NCI-H1694 (cell line): ENCODE data around the gene FANCI.

ENCODE experiments used
- DNase-seq: peaks from one replicate; lab custom pipeline; 2025; lab: John Stamatoyannopoulos, UW

Gene FANCI

DNA sequence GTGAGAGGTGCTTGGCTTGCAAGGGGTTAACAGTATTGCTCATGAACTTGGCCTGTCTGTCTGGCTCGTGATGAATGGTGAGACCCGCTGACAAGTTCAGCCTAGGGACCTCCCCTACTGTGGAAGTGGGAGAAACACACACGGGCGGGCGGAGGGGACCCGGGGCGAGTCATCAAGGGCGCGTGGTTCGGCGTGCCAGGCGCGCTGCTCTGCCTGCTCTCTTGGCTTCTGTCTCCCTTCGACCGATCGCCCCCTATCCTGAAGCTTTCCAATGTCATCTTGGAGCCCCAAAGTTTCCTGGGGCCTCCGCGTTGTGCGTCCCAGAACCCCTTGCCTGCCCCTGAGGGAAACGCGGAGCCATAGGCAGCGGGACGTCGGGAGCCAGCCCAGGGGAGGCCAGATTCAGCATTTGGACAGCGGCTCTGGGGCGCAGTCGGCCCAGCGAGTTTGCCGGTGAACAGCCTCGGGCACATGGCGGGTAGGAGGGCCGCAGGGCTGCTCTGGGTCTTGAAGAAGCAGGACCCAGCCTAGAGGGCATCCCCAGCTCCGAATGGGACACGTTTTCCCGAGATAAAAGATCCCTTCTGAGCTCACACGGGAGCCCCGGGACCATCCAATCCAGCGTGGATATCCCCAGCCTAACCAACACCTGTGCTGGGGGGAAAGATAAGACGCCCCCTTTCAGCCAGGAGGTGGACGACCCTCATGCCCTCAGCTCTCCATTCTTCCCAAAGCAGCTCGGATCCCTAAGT is 117.8 kb downstream of the FANCI start:
- peak; percentile 9 for DNase-seq

DNA sequence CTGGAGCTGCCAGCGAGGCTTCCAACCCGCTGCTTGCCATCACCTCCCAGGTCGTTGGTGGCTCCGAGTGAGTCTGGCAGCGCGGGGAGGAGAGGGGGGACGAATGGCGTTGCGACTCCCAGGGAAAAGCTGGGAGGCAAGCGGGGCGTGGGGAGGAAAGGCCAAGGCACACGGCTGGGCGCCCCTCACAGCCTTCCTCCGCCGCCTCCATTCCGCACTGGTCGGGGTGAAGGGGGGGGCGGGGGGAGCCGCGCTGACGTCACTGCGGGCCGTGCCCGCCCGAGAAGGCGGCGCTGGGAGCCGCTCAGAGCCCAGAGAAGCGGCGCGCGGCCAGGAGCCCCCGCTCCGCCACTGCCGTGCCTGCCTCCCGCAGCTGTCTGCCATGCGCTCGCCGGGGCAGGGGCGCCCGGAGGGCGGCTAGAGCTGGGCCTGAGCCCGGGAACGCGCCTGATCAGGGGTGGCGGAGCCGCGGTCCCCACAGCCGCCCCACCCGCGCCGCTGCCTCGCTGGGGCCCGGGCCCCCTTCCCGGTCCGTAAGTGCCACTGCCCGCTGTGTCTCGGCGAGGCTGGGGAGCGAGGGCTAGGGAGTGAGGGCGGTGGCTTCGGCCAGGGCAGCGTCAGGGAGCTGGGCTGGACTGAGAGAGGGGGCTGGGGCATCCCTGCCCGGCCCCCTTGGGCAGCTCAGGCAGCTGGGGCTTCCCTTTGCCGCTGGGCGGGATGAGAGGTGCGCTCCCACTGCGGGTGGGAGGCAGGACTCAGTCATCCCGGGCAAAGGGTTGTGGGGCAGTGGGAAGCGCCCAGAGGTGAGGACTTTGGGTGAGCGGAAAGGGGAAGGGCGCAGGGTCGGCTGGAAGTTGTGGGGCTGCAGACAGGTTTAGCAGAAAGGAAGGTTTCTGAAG is 118.7 kb downstream of the FANCI start:
- peak; percentile 60 for DNase-seq

DNA sequence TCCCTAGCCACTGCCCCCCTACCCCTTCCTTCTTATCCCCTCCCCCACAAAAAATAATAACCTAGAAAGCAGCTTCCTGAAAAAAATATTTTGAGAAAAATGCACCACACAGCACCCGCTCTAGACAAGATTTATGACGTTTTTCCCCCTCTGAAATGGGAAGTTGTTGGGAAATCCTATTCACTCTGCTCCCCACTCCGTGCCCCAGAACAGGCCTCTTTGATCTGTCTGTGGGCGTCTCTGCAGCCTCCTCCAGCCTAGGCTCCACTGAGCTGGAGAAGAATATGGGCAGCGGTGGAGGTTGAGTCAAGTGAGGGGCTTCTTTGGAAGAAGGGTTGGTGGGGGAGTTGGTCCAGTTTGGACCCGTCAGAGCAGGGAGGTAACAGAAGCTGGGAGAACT is 119.4 kb downstream of the FANCI start:
- DNase-seq = no peak

DNA sequence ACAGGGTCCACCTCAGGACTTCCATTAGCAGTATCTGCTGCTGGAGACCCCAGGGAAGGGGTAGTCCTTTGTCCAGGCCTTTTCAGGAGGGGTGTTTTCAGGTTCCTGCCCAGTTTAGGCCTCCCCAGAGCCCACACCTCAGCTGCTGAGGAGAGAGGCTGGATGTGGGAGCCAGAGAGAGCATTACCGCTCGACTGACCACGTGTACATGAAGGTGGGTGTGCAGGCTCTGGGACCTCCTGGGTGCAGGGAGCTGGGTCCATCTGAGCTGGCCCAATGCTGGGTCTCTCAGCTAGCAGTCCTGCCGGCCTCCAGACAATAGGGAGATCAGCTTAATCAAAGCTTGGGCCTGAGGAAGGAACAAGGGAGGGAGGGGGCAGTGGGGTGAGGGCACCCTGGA is 120.0 kb downstream of the FANCI start:
- no peak for DNase-seq

DNA sequence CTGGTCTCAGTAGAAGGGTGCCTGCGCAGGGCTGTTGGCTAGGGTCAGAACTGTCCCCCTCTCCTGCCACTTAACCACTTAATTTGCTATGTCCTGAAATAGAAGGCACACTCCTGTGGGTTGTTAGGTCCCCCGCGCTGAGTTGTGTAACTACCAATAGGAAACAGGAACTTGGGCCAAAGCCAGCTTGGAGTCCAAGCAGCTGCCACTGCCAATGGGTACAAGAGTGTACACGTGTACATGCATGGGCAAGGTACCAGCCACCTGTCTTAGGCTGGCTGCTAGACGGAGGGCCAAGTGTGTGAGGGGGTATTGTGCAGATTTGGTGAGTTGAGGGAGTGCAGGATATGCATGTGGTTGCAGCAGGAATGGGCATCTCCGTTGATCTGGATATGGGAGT is 120.6 kb downstream of the FANCI start:
- DNase-seq = peak; percentile 81

DNA sequence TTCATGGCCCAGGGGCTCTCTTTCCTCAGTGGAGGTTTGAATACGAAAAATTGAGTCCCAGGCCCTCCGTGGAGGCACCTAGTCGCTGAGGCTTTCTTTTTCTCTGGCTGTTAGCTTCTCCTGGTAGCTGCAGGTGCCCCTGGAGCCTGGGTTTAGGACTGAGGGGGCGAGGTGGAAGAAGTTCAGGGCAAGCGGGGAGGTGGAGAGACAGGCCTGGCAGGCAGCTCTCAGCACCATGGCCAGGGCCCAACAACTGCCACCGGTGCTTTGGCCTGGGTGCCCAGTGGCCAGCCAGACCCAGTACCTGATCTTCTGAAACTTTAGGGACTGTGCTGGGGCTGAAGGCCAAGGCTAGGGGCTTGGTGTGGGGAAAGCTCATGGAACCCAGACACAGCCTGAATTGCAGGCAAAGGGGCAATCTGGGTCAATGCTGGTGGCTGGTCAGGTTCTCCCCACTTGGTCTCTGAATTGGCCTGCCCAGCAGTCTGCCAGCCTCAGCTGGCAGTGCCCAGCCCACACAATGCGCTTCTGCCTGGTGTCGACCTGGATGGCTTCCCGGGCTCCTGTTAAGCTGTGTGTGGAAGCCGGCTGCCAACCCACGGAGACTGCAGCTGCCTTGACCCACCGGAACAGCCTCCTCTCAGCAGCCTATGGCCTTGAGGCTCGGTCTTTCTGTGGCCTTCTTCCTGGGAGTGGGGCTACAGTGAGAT is 121.1 kb downstream of the FANCI start:
- DNase-seq = no peak

DNA sequence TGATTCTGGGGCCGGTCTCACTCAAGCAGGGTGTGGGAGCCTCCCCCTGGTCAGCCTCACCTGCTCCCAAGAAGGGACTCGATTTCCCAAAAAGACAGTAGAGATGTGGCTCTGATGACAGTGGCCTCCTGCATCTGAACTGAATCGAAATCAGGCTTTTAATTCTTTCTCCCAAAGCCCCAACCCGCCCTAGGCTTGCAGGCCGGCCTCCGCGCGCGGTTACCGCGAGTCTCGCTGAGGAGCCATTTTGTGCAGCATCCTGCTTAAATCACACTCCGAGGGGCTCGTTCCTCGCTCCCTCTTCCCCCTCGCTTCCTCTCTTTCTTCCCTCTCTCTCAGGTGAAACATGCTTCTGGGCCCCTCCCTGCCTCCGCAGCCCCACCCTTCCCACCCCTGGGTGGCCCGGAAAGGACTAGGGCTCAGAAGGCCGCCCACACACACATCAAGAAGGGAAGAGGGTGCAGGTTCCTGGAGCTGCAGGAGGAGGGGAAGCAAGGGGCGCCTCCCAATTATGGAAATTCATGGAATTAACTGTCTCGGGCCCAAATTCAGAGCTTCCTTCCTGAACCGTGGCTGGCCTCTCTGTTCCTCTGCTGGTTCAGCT is 121.8 kb downstream of the FANCI start:
- no peak for DNase-seq
